IMR-90 (cell line): ENCODE results near the gene TSPO.

ENCODE experiments used
- BHLHE40 ChIP-seq: fragments of 150-350 bp; IDR thresholded peaks from 2 replicates; pipeline ENCODE4 v1.6.1; 2016; ENCODE audit warnings: mild to moderate bottlenecking, low read depth, low read length
- CEBPB ChIP-seq: IDR thresholded peaks from 2 replicates; pipeline ENCODE4 v1.6.1; 2012; ENCODE audit warnings: low read depth, low read length, improper control_type of control experiment
- CTCF ChIP-seq: conservative IDR thresholded peaks from 2 replicates; pipeline ENCODE4 v1.5.1; 2012; ENCODE audit warnings: mild to moderate bottlenecking, low read depth, low read length, improper control_type of control experiment
- ELK1 ChIP-seq: fragments of 150-350 bp; IDR thresholded peaks from 2 replicates; pipeline ENCODE4 v1.6.1; 2016; ENCODE audit warnings: low read depth, mild to moderate bottlenecking, low read length, moderate library complexity, borderline replicate concordance
- MAFK ChIP-seq: IDR thresholded peaks from 2 replicates; pipeline ENCODE4 v1.6.1; 2012; ENCODE audit warnings: low read depth, low read length, improper control_type of control experiment
- MAZ ChIP-seq: IDR thresholded peaks from 2 replicates; pipeline ENCODE4 v1.6.1; 2012; ENCODE audit warnings: low read depth, mild to moderate bottlenecking, low read length, improper control_type of control experiment, moderate library complexity, borderline replicate concordance
- NFE2L2 ChIP-seq: fragments of 150-350 bp; IDR thresholded peaks from 2 replicates; pipeline ENCODE4 v1.6.1; 2016; ENCODE audit warnings: low read depth, mild to moderate bottlenecking, low read length
- POLR2A ChIP-seq: IDR thresholded peaks from 2 replicates; pipeline ENCODE4 v1.6.1; 2012; ENCODE audit warnings: mild to moderate bottlenecking, low read depth, low read length
- RAD21 ChIP-seq: IDR thresholded peaks from 2 replicates; pipeline ENCODE4 v1.6.1; 2012; ENCODE audit warnings: low read length, improper control_type of control experiment
- RCOR1 ChIP-seq: IDR thresholded peaks from 2 replicates; pipeline ENCODE4 v1.6.1; 2012; ENCODE audit warnings: mild to moderate bottlenecking, low read length, improper control_type of control experiment; ENCODE audit not compliant: insufficient replicate concordance
- RFX5 ChIP-seq: IDR thresholded peaks from 2 replicates; pipeline ENCODE4 v1.8.0; 2012; ENCODE audit warnings: low read depth, mild to moderate bottlenecking, low read length, moderate library complexity
- SMC3 ChIP-seq: fragments of 150-350 bp; IDR thresholded peaks from 2 replicates; pipeline ENCODE4 v1.6.1; 2016; ENCODE audit warnings: low read depth, mild to moderate bottlenecking, antibody characterized with exemption, low read length, moderate library complexity
- USF2 ChIP-seq: fragments of 150-350 bp; IDR thresholded peaks from 2 replicates; pipeline ENCODE4 v1.6.1; 2017; ENCODE audit warnings: mild to moderate bottlenecking, antibody characterized with exemption, low read length, low read depth

GRCh38 chr22:43167001-43167589, 15.7 kb downstream of the TSPO start:
- no peak for TF ChIP-seq ELK1
- TF ChIP-seq SMC3, result no peak
- no peak for TF ChIP-seq CTCF
- no peak for TF ChIP-seq BHLHE40
- TF ChIP-seq POLR2A, result no peak
- no peak for TF ChIP-seq MAFK
- no peak for TF ChIP-seq RAD21
- no peak for TF ChIP-seq CEBPB
- no peak for TF ChIP-seq RCOR1
- no peak for TF ChIP-seq USF2
- no peak for TF ChIP-seq RFX5
- TF ChIP-seq NFE2L2, result no peak
- TF ChIP-seq MAZ, result no peak
